HG02610 (cell line): ENCODE measurements around the gene ARL13B.
A peak's percentile ranks its signal among the peaks of the same experiment; 100 is the strongest.
"Not testable (repeated sequence)": the region's sequence is repeated elsewhere in the genome, so short reads cannot be mapped to it uniquely, and the experiment has no call there.

Experiments
- ATAC-seq: cut with Tn5 transposase; IDR thresholded peaks from one replicate; pipeline ENCODE4 v1.9.1; 2021; ENCODE audit warnings: mild to moderate bottlenecking, moderate library complexity; ENCODE audit not compliant: unreplicated experiment

The ARL13B gene

GRCh38 chr3:94062513-94063404 lies 82.8 kb downstream of the ARL13B start, which contains the start of the genes DHFR2 and NSUN3:
DHFR2 (minus strand) TSS chr3:94062916; CDS start chr3:94061511, 1,405 bp downstream.
NSUN3 (plus strand) TSS chr3:94063061; CDS start chr3:94063127, 66 bp downstream.
- ATAC-seq, result peak; percentile 94

- no peak for ATAC-seq
Measured at GRCh38 chr3:94063496-94064119, 83.7 kb downstream of the ARL13B start.

- no peak for ATAC-seq
Measured at GRCh38 chr3:94064243-94064860, 84.4 kb downstream of the ARL13B start.

GRCh38 chr3:94065122-94065521 lies 85.2 kb downstream of the ARL13B start:
- no peak for ATAC-seq

- ATAC-seq, result no peak
Measured at GRCh38 chr3:94065819-94066480, 86.0 kb downstream of the ARL13B start.

- ATAC-seq, result no peak
Measured at GRCh38 chr3:94066506-94067500, 86.8 kb downstream of the ARL13B start.

- ATAC-seq, result no peak
Measured at GRCh38 chr3:94069194-94069813, 89.3 kb downstream of the ARL13B start.

GRCh38 chr3:94070341-94070911 lies 90.5 kb downstream of the ARL13B start:
- peak; percentile 71 for ATAC-seq

GRCh38 chr3:94071713-94072284 lies 91.8 kb downstream of the ARL13B start:
- ATAC-seq, result peak; percentile 82

- ATAC-seq, result no peak
Measured at GRCh38 chr3:94076055-94076454, 96.1 kb downstream of the ARL13B start.

GRCh38 chr3:94080552-94080951 lies 100.6 kb downstream of the ARL13B start:
- ATAC-seq, result not testable (repeated sequence)

GRCh38 chr3:94081884-94082283 lies 101.9 kb downstream of the ARL13B start:
- ATAC-seq, result no peak

GRCh38 chr3:94082391-94082937 lies 102.5 kb downstream of the ARL13B start:
- ATAC-seq, result no peak

GRCh38 chr3:94083261-94083660 lies 103.3 kb downstream of the ARL13B start:
- ATAC-seq, result peak; percentile 74

- no peak for ATAC-seq
Measured at GRCh38 chr3:94089126-94089525, 109.2 kb downstream of the ARL13B start.

- ATAC-seq, result no peak
Measured at GRCh38 chr3:94092086-94092485, 112.1 kb downstream of the ARL13B start.

GRCh38 chr3:94093151-94093550 lies 113.2 kb downstream of the ARL13B start:
- ATAC-seq, result no peak

- no peak for ATAC-seq
Measured at GRCh38 chr3:94095111-94095510, 115.2 kb downstream of the ARL13B start.
